Left ventricle myocardium superior (tissue), 1 donor: ENCODE results near the gene JADE1. TPM values are rescaled to one million over a fixed set of nuclear protein-coding genes. Genes with fewer than 3 reads are reported as not detected.

ENCODE experiments used
- ATAC-seq: fragments of 200-7000 bp; cut with Tn5 transposase; one replicate; pipeline ENCODE4 v1.9.1; 2020; ENCODE audit warnings: mild to moderate bottlenecking, moderate library complexity
- DNase-seq: peaks from one replicate; pipeline ENCODE4 v3.0.0-alpha.2; 2020
- intact Hi-C: fragments of 100-400 bp; cut with micrococcal nuclease; formaldehyde crosslinking; loops from one replicate; pipeline ENCODE4 v1.11.0; 2022
- total RNA-seq: library from RNA; stranded (reverse); fragmentation: NEBNext Ultra II Directional; extraction: Animal tissue kit (Norgen Biotek cat#: 25700); gene quantifications from one replicate; pipeline ENCODE4 v1.2.1, GENCODE V29; 2021
- donor health status: DM: no; HTN: yes; CAD: no; lungs with severe emphysema.

The JADE1 gene
- total RNA-seq, 1 donor from 2014 or later = 24.4 TPM

DNA sequence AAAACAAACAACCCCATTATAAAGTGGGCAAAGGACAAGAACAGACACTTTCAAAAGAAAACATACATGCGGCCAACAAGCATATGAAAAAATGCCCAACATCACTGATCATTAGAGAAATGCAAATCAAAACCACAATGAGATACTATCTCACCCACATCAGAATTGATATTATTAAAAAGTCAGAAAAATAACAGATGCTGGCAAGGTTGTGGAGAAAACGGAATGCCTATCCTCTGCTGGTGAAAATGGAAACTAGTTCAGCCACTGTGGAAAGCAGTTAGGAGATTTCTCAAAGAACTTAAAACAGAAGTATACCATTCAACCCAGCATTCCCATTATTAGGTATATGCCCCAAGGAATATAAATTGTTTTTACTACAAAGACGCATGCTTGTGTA is 112.5 kb downstream of the JADE1 start:
- DNase-seq (no peak), ATAC-seq (no peak)
- intact Hi-C loops = no loop called here
